ENCODE measurements around the gene NHS. TPM values are rescaled to one million over a fixed set of nuclear protein-coding genes. Genes with fewer than 3 reads are reported as not detected.

Gene NHS
- total RNA-seq, 1 experiment from 2014 or later: 0.23 TPM

DNA sequence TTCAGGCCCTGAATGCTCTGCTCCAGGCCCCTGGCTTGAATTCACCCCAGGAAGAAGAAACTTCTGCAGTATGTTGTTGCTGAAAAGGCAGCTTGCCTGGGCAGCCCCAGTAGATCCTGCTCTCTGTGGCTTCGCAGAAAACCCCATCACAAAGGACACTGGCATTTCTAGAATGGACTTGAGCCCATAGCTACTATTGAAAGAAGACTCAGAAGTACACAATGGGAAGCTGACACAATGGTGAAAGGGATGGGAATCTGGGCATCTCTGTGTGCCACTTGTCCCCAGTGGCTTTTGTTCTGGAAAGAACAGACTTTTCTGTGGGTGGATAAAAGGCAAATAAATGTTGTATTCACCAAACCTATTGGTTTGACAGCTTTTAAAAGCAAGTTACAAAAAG is 294.9 kb downstream of the NHS start:
- DNase-seq (ENCODE audit: low read depth): no peak

DNA sequence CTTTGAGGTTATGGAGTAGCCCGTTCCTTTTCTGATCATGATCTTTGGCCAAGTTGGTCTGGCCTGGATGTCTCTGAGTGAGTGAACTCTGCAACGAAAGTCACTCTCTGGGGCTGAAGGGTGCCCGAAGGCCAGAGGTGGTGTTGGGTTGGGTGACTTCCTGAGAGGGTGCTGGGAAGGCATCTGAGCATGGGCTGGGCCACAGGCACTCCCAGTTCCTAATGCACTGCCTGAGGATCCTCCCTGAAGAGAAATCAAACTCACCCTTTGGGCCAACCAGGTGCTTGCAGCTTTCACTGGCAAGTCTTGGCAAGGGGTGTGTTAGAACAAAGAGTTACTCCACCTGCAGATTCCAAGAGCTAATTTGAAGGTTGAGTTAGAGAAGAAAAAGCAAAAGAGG is 295.9 kb downstream of the NHS start:
- DNase-seq (ENCODE audit: low read depth): no peak

DNA sequence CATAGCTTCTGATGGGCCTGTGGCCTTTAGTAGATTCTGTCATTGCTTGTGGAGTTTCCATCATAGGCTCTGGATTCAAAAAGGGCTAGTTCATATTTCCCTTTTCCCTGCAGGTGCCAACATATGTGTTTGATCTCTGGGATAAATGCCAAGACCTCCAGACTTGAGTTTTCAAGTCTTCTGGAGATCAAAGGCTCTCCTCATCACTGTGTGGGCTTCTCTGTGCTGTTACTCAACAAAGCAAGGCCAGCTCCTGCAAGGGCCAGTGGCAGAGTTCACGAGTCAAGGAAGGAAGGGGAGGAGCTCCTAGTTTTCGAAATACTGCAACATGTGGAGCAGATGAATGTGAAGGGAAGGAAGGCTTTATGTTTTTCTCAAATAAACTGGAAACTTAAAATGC is 299.6 kb downstream of the NHS start:
- DNase-seq (ENCODE audit: low read depth): no peak

DNA sequence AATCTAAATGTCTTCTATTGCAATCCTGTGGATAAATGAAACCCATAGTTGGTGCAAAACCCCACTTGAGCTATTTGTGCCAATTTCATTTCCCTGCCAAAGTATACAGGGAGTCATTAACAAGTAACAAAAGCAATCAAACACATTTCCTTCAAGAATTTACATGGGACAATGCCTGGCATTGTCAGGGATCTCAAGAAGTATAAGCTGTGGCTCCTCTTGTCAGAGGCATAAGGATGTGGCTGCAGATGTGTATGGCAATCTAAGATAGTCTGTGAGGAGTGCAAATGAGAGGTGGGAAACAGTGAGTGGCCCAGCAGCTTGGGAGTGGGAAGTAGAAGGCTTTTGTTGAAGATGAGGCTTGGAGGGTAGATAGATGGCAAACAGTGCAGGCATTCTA is 304.3 kb downstream of the NHS start:
- DNase-seq (ENCODE audit: low read depth): no peak

DNA sequence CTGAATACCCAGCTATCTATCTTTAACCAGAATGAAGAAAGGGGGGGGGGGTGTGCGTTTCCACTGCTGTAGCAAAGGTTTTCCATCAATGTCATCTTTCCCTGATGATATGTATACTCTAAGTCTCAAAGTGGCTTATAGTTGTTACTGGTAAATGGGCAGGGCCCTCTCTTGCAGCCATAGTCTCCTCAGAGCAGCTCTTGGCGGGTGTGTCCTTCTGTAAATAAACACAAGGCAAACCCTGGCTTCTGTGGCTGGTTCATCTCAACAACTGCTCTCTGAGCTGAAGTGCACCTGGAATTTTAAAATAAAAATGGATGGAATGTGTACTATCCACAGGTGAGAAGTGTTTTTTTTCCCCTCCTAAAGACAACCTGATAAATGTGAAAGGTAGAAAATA is 304.8 kb downstream of the NHS start:
- no peak for DNase-seq (ENCODE audit: low read depth)

DNA sequence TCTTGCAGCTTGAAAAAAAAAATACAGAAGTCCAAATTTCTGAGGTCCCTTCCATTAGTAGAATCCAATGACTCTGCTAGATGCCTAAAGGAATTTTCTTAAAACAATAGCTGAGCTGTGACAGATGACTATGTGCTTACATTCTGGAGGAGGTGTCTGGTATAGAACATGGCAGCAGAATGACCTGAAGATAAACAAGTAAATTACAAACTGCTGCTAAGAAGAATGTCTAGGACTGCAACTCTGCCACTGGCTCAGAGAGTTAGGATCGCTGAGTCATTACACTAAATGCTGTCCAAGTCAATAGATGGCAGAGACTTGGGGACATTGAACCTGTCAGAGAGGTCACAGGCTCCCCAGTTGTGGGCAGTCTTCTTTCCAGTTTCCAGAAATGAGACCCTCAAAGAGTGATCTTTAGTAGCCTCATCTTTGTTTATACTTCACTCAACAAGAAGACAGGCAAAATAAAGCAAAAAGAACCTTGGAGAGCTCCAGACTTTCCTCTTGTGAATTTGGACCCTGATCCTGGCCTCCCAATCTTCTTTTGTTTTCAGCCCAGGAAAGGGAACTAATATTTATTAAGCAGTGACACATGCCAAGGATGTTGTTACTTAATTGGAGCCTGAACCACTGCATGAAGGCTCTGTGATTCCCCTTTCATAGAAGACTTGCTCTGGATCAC is 305.9 kb downstream of the NHS start:
- DNase-seq (ENCODE audit: low read depth): no peak

DNA sequence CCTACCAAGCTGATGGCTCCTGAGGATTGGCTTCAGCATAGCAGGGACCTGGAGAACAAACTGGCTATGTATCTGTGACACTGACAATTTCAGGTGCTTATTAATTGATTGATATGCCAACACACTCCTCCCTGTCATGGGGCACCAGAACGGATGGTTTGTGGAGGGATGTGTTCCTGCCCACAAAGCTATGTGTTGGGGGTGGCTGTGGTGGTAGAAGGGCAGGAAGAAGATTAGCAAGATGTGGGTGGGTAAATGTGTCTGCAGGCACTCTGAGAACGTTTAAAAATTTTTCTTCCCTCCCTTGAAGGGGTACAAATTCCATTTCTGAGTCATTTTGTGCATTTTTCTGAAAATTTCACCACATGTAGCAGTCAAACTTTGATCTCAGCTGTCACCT is 307.3 kb downstream of the NHS start:
- DNase-seq (ENCODE audit: low read depth): no peak

DNA sequence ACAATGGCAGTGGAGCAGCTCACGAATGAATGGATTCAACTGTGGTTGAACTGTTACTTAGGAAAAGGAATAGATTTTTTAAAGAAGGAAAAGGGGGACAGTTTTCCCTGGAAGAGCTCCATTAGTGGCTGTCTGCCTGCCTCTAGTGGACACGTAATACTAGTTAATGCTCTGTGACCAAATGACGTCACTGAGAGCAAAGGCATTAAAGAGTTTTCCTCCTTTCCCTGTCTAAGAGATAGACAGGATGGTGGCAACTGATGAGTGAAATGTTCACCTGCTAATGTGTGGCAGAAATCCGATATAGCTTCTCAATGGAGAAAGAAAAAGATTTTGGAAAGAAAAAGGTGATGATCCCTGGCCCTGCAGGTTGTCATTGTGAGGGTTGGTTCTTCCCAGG is 310.0 kb downstream of the NHS start:
- no peak for DNase-seq (ENCODE audit: low read depth)

DNA sequence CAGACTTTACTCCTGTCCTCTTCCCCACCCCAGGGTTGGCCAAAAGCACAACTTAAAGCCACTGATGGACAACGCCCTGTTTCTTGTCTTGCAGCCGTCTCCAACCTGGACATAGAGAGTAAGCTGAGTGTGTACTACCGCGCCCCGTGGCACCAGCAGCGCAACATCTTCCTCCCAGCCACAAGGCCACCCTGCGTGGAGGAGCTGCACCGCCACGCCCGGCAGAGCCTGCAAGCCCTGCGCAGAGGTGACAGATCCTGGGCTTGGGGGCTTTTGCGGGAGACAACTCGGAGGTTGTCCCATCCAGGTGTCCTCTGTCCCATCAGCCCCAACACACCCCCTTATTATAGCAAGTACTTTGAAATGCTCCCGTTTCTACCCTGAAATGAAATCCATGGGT is 312.6 kb downstream of the NHS start:
- DNase-seq (ENCODE audit: low read depth): no peak

DNA sequence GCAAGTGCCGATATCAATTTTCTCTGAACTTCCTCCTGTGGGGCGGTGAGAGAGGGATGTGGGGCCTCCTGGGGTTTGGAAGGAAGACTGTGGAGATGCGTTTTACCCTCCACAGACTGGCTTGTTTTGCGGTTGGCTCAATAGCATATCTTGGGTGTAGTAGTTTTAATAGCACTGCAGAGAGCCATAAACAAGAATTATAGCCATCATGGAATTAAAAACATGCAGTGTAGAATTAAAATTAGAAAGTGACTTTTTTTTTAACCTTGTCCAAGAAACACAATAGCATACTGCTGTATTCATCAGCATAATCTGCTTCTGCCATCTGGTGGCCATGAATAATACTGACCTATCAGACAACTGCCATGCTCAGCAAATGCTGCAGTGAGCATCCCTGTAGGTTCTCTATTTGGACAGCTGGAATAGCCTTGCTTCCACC is 315.0 kb downstream of the NHS start:
- peak; percentile 50 for DNase-seq (ENCODE audit: low read depth)

DNA sequence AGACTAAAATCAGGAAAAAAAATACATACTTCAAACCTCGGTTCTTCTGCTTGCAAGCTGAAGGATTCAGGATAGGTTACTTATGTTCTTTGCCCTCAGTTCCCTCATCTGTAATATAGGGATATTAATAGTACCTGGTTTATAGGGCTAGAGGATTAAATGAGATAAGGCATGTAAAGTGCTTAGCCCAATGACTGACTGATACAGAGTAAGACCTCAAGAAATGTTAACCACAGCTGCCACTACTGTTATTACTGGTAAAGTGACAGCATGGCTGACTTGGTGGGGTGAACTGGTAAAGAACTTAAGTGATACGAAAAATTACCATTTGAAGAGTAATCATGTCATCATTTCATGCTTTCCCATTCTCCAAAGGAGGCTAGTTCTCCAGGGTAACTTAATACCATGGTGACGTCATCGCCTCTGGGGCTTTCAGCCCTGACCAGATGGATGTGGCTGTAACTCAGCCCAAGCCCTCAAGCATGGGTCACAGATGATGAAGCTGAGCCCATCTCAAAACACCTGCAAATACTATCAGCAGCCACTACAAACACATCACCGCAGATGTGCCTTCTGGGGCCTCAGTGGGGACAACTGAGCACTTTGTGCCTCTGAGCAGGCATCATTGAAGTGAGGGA is 317.8 kb downstream of the NHS start:
- peak; percentile 67 for DNase-seq (ENCODE audit: low read depth)

DNA sequence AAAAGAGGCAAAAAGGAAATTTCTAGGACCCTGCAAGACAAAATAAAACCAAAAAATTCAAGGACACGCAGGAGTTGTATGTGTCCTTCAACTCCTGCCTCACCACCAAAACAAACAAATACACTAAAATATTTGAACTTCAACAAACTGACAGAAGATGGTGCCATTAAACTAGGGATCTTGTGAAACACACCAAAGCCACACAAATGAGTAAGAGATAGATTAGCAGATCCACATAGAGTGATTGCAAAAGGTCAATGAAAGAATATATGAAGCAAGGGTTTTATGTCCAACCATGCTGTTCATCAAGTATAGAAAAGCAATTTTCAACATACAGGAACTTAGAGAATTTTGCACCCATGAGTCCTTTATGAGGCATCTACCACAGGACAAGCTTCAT is 322.2 kb downstream of the NHS start:
- DNase-seq (ENCODE audit: low read depth): peak; percentile 20

DNA sequence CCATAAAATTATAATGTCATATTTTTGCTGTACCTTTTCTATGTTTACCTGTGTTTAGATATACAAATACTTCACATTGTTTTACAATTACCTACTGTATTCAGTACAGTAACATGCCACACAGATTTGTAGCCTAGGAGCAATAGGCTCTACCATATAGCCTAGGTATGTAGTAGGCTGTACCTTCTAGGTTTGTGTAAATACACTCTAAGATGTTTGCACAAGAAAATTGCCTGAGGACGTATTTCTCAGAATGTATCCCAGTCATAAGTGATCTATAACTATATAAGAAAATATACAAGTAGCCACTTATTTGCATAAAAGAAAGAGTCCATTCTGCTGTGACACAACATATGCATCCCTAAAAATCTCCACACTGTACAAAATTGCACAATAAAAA is 326.0 kb downstream of the NHS start:
- DNase-seq (ENCODE audit: low read depth): no peak

DNA sequence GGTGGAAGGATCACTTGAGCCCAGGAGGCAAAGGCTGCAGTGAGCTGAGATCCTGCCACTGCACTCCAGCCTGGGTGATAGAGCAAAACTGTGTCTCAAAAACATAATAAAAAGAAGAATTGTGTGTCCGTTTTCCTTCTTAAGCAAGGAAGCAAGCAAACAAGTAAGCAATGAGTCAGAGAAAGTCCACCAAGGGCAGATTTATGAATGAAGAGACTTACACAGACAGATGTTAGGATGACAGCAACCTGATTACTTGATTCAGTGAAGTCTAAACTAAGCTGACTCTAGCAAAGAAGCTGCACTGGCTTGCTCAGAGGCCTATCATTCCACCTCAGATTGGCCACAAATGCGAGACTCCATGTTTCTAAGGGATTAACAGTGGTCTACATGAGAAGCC is 328.2 kb downstream of the NHS start:
- DNase-seq (ENCODE audit: low read depth): peak; percentile 23

DNA sequence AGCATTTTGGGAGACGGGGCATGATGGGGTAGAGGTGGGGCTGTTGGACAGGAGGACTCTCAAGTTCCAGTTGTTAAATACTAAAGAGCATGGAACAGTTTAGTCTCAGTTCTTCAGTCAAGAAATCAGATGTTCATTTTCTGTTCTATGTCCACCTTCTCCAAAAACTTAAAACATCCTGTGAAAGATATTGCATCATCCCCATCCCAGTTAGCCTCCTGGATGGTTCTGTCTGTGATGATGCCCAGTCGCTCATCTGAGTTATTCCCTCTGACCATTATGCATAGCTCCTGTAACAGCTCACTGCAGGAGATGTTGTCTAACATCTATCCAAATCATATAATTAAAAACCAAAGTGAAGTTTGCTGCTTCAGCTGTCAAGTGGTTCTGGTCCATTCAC is 330.2 kb downstream of the NHS start:
- no peak for DNase-seq (ENCODE audit: low read depth)

DNA sequence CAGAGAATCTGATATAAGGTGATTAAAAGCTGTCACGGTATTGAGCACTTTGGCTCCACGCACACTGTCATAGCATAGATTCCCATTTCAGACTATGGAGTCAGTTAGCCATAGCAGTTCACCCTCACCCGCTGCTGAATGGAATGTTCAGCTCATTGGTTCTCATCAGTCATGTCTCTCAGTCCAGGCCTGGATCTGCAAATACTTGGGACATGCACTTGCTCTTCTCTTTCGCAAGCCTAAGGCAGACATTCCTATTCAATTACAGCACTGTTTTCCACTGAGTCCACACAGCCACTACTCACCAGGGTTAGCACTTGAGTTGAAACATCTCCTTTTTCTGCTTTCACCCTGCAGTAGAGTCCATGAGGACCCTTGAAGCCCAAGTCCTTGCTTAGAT is 331.7 kb downstream of the NHS start:
- DNase-seq (ENCODE audit: low read depth): no peak

DNA sequence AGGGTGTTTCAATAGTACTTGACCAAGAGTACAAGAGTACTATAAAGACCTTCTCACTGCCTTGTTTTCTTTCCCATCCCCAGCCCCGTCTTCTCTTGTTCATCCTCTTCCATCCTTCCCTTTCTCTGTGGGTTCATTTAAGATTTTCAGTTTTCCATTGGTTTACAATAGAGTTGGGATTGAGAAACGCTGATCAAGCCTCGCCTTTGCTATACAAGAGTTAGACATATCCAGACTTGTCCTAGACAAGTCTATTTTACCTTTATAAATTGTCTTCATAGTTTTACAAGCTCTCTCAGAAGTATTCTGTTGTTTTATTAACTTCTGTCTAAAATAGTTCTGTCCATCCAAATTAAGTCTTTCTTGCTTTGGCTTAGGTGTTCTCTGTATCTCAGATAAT is 332.7 kb downstream of the NHS start:
- DNase-seq (ENCODE audit: low read depth): no peak

DNA sequence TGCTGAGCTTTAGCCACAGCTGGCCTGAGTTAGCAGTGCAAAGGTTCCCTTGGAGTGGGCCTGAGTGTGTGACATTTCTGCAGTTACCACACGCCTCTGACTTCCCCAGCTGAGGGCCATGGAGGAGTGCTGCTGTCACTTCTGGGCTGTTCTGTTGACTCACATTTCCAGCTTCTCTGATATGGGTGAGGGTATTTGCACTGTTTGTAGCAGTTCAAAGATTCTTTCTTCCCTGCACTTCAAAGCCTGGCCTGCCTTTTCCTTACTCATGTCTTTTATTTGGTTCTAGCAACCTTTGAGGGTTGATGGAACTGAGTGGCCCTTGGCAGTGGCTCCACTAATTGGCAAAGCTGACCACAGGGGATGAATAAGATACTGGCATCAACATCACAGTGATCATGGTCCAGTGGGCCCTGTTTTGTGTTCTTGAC is 335.9 kb downstream of the NHS start:
- no peak for DNase-seq (ENCODE audit: low read depth)

DNA sequence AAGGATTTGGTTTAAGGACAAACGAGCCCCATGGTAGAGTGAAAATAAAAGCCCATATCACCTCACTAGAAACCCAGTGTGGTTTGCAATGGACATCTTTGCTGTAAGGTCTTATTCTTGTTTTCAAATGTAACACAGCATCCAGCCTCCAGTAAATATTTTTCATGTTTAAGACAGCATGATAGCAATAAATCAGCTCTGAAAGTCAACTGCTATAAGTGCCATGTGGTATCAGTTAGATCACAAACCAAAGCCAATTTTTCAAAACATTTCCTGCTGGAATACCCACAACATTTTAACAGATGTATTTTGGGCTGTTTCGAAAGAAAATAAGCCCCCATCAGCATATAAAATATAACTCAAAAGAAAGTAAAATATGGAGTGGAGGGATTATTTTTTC is 338.3 kb downstream of the NHS start:
- DNase-seq (ENCODE audit: low read depth): no peak

DNA sequence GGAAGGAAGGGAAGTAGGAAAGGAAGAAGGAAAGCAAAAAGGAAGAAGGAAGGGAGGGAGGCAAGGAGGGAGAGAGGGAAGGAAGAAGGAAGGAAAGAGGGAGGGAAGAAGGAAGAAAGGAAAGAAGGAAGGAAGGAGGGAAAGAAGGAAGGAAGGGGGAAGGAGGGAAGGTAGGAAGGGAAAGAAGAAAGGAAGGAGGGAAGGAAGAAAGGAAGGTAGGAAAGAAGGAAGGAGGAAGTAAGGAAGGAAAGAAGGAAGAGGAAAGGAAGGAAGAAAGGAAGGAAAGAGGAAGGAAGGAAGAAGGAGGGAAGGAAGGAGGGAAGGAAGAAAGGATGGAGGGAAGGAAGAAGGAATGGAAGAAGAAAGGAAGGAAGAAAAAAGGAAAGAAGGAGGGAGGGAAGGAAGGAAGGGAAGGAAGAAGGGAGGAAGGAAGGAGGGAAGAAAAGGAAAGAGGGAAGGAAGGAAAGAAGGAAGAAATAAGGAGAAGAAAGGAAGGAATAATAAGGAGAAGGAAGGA is 343.7 kb downstream of the NHS start:
- no peak for DNase-seq (ENCODE audit: low read depth)

DNA sequence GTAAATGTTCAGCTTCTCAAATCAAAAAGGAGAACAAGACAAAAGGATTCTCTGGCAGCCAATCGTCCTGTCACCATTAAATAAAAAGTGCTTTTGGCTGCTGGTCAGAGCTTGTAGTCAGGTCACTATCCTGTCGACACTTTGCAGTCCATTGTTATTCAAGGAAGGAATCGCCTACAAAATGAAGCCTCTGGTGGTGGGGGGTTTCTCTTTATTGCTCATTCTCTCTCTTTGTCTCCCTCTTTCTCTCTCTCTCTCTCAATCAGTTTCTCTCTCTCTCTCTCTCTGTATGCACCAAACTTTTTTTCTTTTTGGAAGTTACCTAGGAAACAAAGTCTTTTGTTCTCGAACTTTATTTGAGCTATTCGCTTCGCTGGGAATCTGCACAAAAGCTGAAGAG is 344.7 kb downstream of the NHS start:
- no peak for DNase-seq (ENCODE audit: low read depth)

DNA sequence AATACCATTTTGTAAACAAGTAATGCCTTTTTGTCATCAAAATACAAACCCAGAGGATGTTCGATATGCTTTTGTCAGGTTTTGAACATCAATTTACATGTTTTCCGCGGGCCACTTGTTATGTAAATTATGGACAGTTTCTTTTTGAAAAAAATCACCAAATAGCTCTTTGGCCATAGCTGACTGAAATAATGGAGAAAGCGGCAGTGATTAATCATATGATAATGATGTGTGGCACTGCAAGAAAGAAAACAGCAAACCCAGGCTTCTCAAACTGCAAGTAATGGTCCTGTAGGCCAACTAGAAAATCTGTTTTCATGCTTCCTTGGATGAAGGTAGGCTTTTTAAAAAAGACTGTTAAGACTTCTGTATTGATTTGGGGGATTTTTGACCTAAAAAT is 346.7 kb downstream of the NHS start:
- no peak for DNase-seq (ENCODE audit: low read depth)

DNA sequence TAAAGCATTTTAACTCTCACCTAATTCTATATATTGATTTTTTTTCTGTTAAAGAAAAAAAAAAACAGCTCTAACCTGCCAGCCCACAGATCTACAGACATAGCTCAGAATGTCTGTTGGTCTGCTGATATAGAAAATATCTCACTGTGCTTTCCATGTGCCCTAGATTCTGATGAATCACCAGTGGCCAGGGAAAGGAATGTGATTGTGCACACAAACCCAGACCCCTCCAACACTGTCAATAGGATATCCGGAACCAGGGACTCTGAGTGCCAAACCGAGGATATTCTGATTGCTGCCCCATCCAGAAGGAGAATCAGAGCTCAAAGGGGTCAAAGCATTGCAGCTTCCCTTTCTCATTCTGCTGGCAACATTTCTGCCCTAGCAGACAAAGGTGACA is 350.2 kb downstream of the NHS start:
- DNase-seq (ENCODE audit: low read depth): no peak

Measured in LHCN-M2 (cell line).